RWPE1 (cell line): ENCODE data around the gene MLX.
A peak's percentile ranks its signal among the peaks of the same experiment; 100 is the strongest.

Experiments
- CTCF ChIA-PET: fragments of 350-600 bp; sonication (Branson Sonifier 250); formaldehyde crosslinking; extraction: SDS; loops from one replicate; lab custom pipeline; 2021; lab: Yijun Ruan, JAX
- POLR2A ChIA-PET: fragments of 400-600 bp; formaldehyde crosslinking; extraction: SDS; loops from one replicate; lab custom pipeline; 2020; ENCODE audit warnings: antibody characterized with exemption; ENCODE audit not compliant: low non-redundant PET; lab: Yijun Ruan, JAX
- DNase-seq: peaks from one replicate; pipeline ENCODE4 v3.0.0; 2012; ENCODE audit warnings: low spot score
- H3K27ac ChIP-seq: fragments of 450-650 bp; 2 replicates; pipeline ENCODE4 v1.5.1; 2017
- TF ChIP-seq, protein P1 (sequence below): fragments of 450-650 bp; conservative IDR thresholded peaks from 2 replicates; pipeline ENCODE4 v1.5.1; 2017; ENCODE audit warnings: low read depth, mild to moderate bottlenecking

Gene MLX

DNA sequence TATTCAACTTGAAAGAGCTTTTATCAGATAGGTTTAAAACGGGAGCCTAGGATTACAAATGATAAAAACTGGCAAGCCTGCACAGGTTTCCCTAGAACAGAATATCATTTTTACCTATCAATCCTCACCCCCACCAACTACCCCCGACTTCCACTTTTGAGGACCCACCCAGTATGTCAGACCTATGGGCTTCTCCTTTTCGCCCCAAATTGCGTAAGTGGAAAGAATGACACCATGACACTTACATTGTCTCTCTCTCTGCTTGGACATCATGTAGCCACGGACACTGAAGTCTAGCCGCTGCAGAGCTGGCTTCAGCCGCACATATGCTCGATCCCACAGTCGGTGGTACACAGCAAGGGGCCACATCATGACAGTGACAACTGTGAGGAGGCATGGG, 18.0 kb downstream of the MLX start:
- H3K27ac ChIP-seq, result peak overlapping the region; percentile 49
- DNase-seq, result no peak
- CTCF ChIA-PET, result no interaction called here
- POLR2A ChIA-PET, result no interaction called here
- TF ChIP-seq, protein P1, sequence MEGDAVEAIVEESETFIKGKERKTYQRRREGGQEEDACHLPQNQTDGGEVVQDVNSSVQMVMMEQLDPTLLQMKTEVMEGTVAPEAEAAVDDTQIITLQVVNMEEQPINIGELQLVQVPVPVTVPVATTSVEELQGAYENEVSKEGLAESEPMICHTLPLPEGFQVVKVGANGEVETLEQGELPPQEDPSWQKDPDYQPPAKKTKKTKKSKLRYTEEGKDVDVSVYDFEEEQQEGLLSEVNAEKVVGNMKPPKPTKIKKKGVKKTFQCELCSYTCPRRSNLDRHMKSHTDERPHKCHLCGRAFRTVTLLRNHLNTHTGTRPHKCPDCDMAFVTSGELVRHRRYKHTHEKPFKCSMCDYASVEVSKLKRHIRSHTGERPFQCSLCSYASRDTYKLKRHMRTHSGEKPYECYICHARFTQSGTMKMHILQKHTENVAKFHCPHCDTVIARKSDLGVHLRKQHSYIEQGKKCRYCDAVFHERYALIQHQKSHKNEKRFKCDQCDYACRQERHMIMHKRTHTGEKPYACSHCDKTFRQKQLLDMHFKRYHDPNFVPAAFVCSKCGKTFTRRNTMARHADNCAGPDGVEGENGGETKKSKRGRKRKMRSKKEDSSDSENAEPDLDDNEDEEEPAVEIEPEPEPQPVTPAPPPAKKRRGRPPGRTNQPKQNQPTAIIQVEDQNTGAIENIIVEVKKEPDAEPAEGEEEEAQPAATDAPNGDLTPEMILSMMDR, result no peak

DNA sequence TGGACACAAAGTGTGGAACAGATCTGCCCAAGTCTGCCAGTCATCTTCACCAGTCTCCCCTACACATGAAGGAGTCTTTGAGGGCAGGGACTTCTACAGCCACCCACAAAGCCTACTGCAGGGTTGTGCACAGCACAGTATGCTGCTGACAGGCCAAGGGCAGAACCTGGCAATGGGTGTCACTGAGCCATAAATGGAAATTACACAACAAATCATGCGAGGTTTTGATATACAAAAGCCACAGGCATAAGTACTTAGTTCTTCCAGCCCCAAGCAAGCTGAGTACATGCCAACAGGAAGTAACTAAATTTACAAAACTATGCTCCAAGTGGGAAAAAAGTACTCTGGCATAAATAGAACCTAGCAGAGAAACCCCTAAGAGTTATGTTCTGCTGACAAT, 18.5 kb downstream of the MLX start:
- ChIA-PET CTCF (no interaction called here), POLR2A (no interaction called here)
- H3K27ac ChIP-seq, result peak overlapping the region; percentile 49
- TF ChIP-seq, protein P1, result no peak
- DNase-seq, result no peak

DNA sequence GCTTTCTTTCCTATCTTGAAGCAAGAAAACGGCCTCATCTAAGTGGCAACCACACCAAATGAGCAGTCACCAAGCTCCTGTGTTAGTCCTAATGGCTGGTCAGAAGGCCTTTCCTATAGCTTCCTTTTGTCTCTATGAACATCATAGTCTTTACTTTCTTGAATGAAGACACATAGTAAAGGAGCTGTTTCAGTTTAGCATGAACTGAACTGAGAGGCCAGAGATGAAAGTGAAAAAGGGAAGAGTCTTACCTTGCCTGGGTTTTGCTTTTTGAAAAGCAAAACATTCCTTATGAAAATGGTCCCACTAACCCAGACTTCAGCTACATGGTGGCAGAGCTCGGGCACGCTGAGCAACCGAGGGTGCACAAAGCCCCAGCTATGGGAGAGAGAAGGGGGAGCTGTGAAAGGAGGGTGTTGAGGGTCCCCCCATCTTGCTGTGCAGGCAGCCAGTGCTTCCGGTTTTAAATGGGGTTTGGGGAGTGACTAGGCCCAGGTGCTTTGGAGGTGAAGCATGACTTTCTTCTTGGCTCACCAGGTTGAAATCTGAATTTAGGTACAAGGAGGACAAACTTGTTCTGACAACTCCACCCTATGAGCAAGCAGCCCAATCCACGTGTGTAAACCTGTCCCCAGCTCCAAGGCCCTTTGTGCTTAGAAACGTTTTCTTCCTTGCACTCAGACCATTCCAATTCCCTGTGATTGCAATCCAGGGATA, 19.8 kb downstream of the MLX start:
- TF ChIP-seq, protein P1, result no peak
- CTCF ChIA-PET, result interaction anchor here (0.6 to 2.1 kb wide), 3 partner anchors 8 to 201 kb away, joined by 3 to 10 read pairs (median 4); partner anchors contain the start of gene PSMC3IP
- DNase-seq, result peak; percentile 89
- peak overlapping the region; percentile 85 for H3K27ac ChIP-seq
- POLR2A ChIA-PET, result interaction anchor here (0.5 kb wide), 1 partner anchor 346 kb away, joined by 7 read pairs; no protein-coding TSS in a partner anchor

DNA sequence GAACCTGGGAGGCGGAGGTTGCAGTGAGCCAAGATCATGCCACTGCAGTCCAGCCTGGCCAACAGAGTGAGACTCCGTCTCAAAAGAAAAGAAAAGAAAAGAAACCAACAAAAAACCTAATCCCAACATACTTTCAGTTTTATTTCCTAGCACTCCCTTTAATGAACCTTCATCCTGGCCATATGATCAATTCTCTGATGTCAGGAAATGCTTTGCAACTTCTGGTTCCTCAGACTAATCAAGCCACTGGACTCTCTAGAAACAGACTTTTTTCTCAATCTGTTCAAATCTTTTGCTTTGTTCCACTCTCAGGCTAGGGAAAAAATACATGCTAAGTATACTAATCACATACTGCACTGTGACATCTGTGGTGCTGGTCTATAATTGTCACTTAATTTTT, 24.0 kb downstream of the MLX start:
- TF ChIP-seq, protein P1, result no peak
- peak overlapping the region; percentile 28; the same call in 1 of the 2 replicates for H3K27ac ChIP-seq
- ChIA-PET POLR2A (no interaction called here), CTCF (no interaction called here)
- DNase-seq, result no peak

DNA sequence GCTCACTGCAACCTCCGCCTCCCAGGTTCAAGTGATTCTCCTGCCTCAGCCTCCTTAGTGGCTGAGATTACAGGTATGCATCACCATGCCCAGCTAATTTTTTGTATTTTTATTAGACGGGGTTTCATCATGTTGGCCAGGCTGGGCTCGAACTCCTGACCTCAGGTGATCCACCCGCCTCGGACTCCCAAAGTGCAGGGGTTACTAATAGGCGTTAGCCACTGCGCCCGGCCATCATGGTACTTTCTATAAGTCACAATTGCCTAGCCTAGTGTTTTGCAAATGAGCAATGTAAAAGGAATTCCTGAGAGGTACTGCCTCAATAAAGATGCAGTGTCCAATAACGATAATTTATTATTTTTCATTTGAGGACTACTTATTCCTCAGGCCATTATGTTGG, 24.5 kb downstream of the MLX start:
- DNase-seq, result peak; percentile 15
- ChIA-PET CTCF (no interaction called here), POLR2A (no interaction called here)
- 0 out of 2 replicates have a peak overlapping the region, but pooled peaks have one; percentile 22 for H3K27ac ChIP-seq
- TF ChIP-seq, protein P1, result no peak

DNA sequence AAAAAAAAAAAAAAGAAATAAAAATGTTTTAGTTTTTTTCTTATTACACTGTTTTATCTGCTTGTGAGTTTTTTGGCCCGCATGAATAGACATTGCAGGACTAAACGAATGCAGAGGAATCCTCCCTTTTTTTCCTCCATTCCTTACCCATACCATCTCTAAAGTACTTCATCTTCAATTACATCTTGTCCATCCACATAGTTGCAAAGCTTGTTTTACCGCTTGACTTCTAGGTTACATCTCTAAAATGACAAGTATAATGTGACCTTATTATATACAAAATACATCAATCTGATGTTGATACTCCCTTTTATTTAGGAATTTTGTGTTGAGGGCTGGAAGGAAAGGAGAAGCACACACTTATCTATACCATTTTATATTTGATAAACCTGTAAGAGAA, 29.5 kb downstream of the MLX start:
- CTCF ChIA-PET, result no interaction called here
- TF ChIP-seq, protein P1, result no peak
- DNase-seq, result no peak
- no peak overlapping the region for H3K27ac ChIP-seq
- POLR2A ChIA-PET, result no interaction called here
